HuH-7 (cell line): Measurements from ENCODE around the gene CFAP58.

Experiments used
- DNase-seq: peaks from one replicate; pipeline ENCODE4 v3.0.0; 2011; ENCODE audit warnings: low spot score

The CFAP58 gene

GRCh38 chr10:104483582-104483981, 129.9 kb downstream of the CFAP58 start:
- no peak for DNase-seq

GRCh38 chr10:104485632-104486031, 132.0 kb downstream of the CFAP58 start:
- DNase-seq: no peak

GRCh38 chr10:104486803-104487202, 133.2 kb downstream of the CFAP58 start:
- DNase-seq: no peak

GRCh38 chr10:104487794-104488438, 134.3 kb downstream of the CFAP58 start:
- no peak for DNase-seq

GRCh38 chr10:104488439-104488832, 134.8 kb downstream of the CFAP58 start:
- no peak for DNase-seq

- no peak for DNase-seq
Measured at GRCh38 chr10:104492329-104492940, 138.8 kb downstream of the CFAP58 start.

- no peak for DNase-seq
Measured at GRCh38 chr10:104498347-104499081, 144.9 kb downstream of the CFAP58 start.

GRCh38 chr10:104501449-104501848, 147.8 kb downstream of the CFAP58 start:
- DNase-seq: no peak

GRCh38 chr10:104501864-104502579, 148.4 kb downstream of the CFAP58 start:
- DNase-seq: no peak

GRCh38 chr10:104502907-104503306, 149.3 kb downstream of the CFAP58 start:
- no peak for DNase-seq
